Body of pancreas (tissue), 4 donors: ENCODE data around the gene HCFC1R1. TPM values are rescaled to one million over a fixed set of nuclear protein-coding genes. Genes with fewer than 3 reads are reported as not detected.

Experiments
- ATAC-seq: fragments of 150-250 bp; one replicate; pipeline ENCODE4 v1.9.1; 2016
- DNase-seq, 4 donors: peaks; one replicate each; pipeline ENCODE4 v3.0.0-alpha.2; 2019
- H3K27ac ChIP-seq, 4 donors: fragments of 200-600 bp; sonication (generic); 1 replicate in 3 of 4; 2 replicates in 1 of 4; pipeline versions ENCODE4 v1.5.1 to v1.6.1; 2016 to 2019; ENCODE audit warnings: mild to moderate bottlenecking in 1 of 4, mixed read lengths in 1 of 4, moderate library complexity in 1 of 4
- H3K27me3 ChIP-seq, 2 donors: fragments of 200-600 bp; sonication (generic); one replicate each; pipeline ENCODE4 v1.6.0; 2016; ENCODE audit warnings: mild to moderate bottlenecking in 1 of 2
- H3K36me3 ChIP-seq, 2 donors: fragments of 200-600 bp; sonication (generic); replicated peaks in 1 of 2; 2 replicates each; pipeline ENCODE4 v1.5.1; 2016; ENCODE audit warnings: low read depth in 2 of 2; ENCODE audit not compliant: insufficient read depth in 1 of 2
- H3K4me1 ChIP-seq: fragments of 200-600 bp; sonication (generic); one replicate; pipeline ENCODE4 v1.6.0; 2016
- H3K4me3 ChIP-seq, 2 donors: fragments of 200-600 bp; sonication (generic); 1 replicate in 1 of 2; 2 replicates in 1 of 2; pipeline ENCODE4 v1.5.1; 2016 to 2019
- H3K9me3 ChIP-seq, 3 donors: fragments of 200-600 bp; sonication (generic); 1 replicate in 2 of 3; 2 replicates in 1 of 3; pipeline ENCODE4 v1.5.1; 2016
- CTCF ChIP-seq, 7 experiments: fragments of 450-650 bp in 4 of 7; fragments of 200-600 bp in 3 of 7; sonication (generic) in 3 of 7; IDR thresholded peaks; one replicate each; pipeline ENCODE4 v1.5.1; 2016 to 2019; ENCODE audit warnings: antibody characterized with exemption in 7 of 7
- POLR2A ChIP-seq, 3 donors: fragments of 450-650 bp; IDR thresholded peaks; one replicate each; pipeline ENCODE4 v1.6.1; 2016; ENCODE audit warnings: antibody characterized with exemption in 3 of 3, mild to moderate bottlenecking in 2 of 3
- WGBS, 2 donors: methylation state at CpG; one replicate each; pipeline ENCODE4 v1.1.5; 2017; 5-methylcytosine and 5-hydroxymethylcytosine counted together
- intact Hi-C: fragments of 100-400 bp; cut with DNase I; formaldehyde crosslinking; loops from one replicate; pipeline ENCODE4 v1.15.1; 2023
- total RNA-seq, 2 donors: library from RNA; depleted of rRNA; stranded (reverse); fragments of >200 nt; gene quantifications; one replicate each; pipeline ENCODE4 v1.1.0, GENCODE V29; 2016

The HCFC1R1 gene
- total RNA-seq, 2 donors from 2014 or later: 6.9 to 15.3 TPM

GRCh38 chr16:3007957-3008689, 15.6 kb downstream of the HCFC1R1 start:
- WGBS, 2 donors: 33 to 51% methylated on average over 10 to 17 of the region's 17 CpGs
- intact Hi-C loops: no loop called here
- Histone ChIP-seq H3K4me3 (no peak overlapping the region), H3K27me3 (no peaks in the 10 kb centered on the region), H3K36me3 (no peaks in the 10 kb centered on the region), H3K9me3 (no peaks in the 10 kb centered on the region), H3K27ac (peak overlapping the region; percentile 88 to 94 (median 92)), H3K4me1 (peaks cover 80% of the 10 kb centered on the region)
- TF ChIP-seq CTCF (IDR thresholded peaks at IDR 0.05) (no peak), POLR2A (IDR thresholded peaks at IDR 0.05) (no peak)
- peak; percentile 34 to 59 (median 46) for DNase-seq
- ATAC-seq: no peak

GRCh38 chr16:3007059-3007956, 16.4 kb downstream of the HCFC1R1 start:
- Histone ChIP-seq H3K4me3 (no peak overlapping the region), H3K4me1 (peaks cover 75% of the 10 kb centered on the region), H3K27ac (peak overlapping the region; percentile 88 to 94 (median 92)), H3K9me3 (no peaks in the 10 kb centered on the region), H3K27me3 (no peaks in the 10 kb centered on the region), H3K36me3 (no peaks in the 10 kb centered on the region)
- WGBS, 2 donors: 16 to 20% methylated on average over 10 to 13 of the region's 13 CpGs
- TF ChIP-seq POLR2A (IDR thresholded peaks at IDR 0.05) (peak in 2 of 3 donors; percentile 39 to 49), CTCF (IDR thresholded peaks at IDR 0.05) (no peak)
- peak; percentile 25 for ATAC-seq
- DNase-seq: peak; percentile 75 to 85 (median 80)
- intact Hi-C loops: no loop called here

- DNase-seq: peak; percentile 79 to 85 (median 82)
- Histone ChIP-seq H3K4me1 (peaks cover 52% of the 10 kb centered on the region), H3K36me3 (no peaks in the 10 kb centered on the region), H3K9me3 (no peaks in the 10 kb centered on the region), H3K27ac (peak overlapping the region; percentile 68 to 94 (median 92)), H3K27me3 (no peaks in the 10 kb centered on the region), H3K4me3 (peak overlapping the region in 1 of 2 donors; percentile 6)
- ATAC-seq: peak; percentile 8
- intact Hi-C loops: no loop called here
- WGBS, 2 donors: 0 to 4% methylated on average over 20 to 25 of the region's 25 CpGs
- TF ChIP-seq CTCF (IDR thresholded peaks at IDR 0.05) (no peak), POLR2A (IDR thresholded peaks at IDR 0.05) (peak; percentile 38 to 85 (median 83))
Observed at GRCh38 chr16:3004781-3005284, 18.9 kb downstream of the HCFC1R1 start.

- DNase-seq: peak in 2 of 4 donors; percentile 39 to 46
- H3K9me3 ChIP-seq: no peaks in the 10 kb centered on the region
- peak overlapping the region; percentile 91 to 96 (median 94) for H3K27ac ChIP-seq
- intact Hi-C loops: no loop called here
- 0 to 1% methylated on average over 3 to 37 of the region's 67 CpGs for WGBS, 2 donors
- H3K4me1 ChIP-seq: peaks cover 47% of the 10 kb centered on the region
- no peaks in the 10 kb centered on the region for H3K27me3 ChIP-seq
- TF ChIP-seq CTCF (IDR thresholded peaks at IDR 0.05) (no peak), POLR2A (IDR thresholded peaks at IDR 0.05) (no peak)
- no peak overlapping the region for H3K4me3 ChIP-seq
- ATAC-seq: peak; percentile 12
- H3K36me3 ChIP-seq: no peaks in the 10 kb centered on the region
Observed at GRCh38 chr16:3004319-3004718, 19.4 kb downstream of the HCFC1R1 start.
